ENCODE measurements around the gene TBRG1. TPM values are rescaled to one million over a fixed set of nuclear protein-coding genes. Genes with fewer than 3 reads are reported as not detected.

Gene TBRG1
- total and polyA plus RNA-seq, 12 donors: 22.3 to 66.7 (median 37.2) TPM

DNA sequence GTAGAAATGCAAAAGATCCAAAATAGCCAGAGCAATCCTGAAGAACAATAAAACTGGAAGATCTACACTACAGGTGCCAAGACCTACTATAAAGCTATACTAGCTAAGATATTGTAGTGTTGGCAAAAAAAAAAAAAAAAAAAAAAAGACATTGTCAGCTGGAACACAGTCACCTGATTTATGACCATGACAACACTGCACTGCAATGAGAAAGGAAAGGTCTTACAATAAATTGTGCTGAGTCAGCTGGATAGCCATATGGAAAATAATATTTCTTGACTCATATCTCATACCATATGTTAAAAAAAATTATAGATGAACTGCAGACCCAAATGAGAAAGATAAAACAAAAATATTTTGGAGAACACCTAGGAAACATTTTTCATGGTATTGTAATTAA, 14.5 kb upstream of the TBRG1 start:
- TF ChIP-seq, protein P1, sequence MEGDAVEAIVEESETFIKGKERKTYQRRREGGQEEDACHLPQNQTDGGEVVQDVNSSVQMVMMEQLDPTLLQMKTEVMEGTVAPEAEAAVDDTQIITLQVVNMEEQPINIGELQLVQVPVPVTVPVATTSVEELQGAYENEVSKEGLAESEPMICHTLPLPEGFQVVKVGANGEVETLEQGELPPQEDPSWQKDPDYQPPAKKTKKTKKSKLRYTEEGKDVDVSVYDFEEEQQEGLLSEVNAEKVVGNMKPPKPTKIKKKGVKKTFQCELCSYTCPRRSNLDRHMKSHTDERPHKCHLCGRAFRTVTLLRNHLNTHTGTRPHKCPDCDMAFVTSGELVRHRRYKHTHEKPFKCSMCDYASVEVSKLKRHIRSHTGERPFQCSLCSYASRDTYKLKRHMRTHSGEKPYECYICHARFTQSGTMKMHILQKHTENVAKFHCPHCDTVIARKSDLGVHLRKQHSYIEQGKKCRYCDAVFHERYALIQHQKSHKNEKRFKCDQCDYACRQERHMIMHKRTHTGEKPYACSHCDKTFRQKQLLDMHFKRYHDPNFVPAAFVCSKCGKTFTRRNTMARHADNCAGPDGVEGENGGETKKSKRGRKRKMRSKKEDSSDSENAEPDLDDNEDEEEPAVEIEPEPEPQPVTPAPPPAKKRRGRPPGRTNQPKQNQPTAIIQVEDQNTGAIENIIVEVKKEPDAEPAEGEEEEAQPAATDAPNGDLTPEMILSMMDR (IDR thresholded peaks at IDR 0.05): no peak
- no peak for TF ChIP-seq POLR2A (IDR thresholded peaks at IDR 0.05)
- Histone ChIP-seq H3K27me3 (no peaks in the 10 kb centered on the region), H3K27ac (no peak overlapping the region), H3K4me1 (replicated peaks in 1 of 2) (no peaks in the 10 kb centered on the region), H3K36me3 (replicated peaks in 1 of 2) (no peaks in the 10 kb centered on the region), H3K9me3 (replicated peaks in 1 of 3) (no peaks in the 10 kb centered on the region), H3K4me3 (no peak overlapping the region)
- no peak for DNase-seq
- intact Hi-C loops (cut with DNase I): no loop called here

DNA sequence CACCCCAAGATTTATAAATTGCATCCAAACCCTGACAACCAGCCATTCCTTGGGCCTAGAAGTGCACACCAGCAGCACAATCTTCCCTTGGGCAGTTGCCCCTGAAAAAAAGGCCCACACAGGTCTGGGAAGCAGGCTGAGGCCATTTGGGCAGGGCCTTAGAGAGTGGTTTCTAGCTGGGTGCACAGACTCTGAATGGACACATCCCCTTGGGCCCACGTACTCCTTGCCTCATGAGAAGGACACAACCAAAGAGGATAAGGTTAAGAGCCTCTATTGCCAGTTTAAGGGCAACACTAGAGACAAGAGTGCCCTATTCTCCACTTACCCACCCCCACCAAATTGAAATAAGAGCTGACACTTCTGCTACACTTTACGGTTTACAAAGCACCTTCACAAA, 12.4 kb upstream of the TBRG1 start:
- Histone ChIP-seq H3K27ac (no peak overlapping the region), H3K36me3 (replicated peaks in 1 of 2) (no peaks in the 10 kb centered on the region), H3K27me3 (peaks cover 9% of the 10 kb centered on the region), H3K4me3 (no peak overlapping the region), H3K9me3 (replicated peaks in 1 of 3) (no peaks in the 10 kb centered on the region), H3K4me1 (replicated peaks in 1 of 2) (no peaks in the 10 kb centered on the region)
- no peak for DNase-seq
- intact Hi-C loops (cut with DNase I): no loop called here
- TF ChIP-seq, protein P1 (IDR thresholded peaks at IDR 0.05): no peak
- TF ChIP-seq POLR2A (IDR thresholded peaks at IDR 0.05): no peak
- 82 to 93% (median 89%) methylated on average over 2 of the region's 2 CpGs for WGBS, 4 donors

DNA sequence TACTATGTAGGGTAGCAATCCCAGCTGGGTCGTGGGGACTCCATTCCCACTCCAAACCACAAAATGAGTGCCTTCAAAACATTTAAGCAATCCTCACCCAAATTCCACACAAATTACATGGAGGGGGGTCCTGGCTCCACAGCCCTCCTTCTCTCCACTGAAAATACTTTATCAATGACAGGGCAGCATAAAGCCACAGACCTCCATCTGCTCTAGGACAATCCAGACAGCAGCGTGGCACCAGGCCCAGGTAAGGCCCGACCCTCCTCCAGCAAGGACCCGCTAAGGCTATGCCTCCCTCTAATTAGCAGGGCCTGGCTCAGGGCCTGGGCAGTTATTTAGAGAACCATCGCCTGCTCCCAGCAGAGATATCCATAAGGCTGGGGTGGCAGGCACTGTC, 11.6 kb upstream of the TBRG1 start, which contains the start of gene PANX3:
PANX3 (plus strand) TSS at position 365 of the 400 bp plus-strand sequence. CDS start 129 bp downstream, outside the sequence.
- H3K27ac ChIP-seq: no peak within 1 kb of the TSS
- 77 to 88% (median 85%) methylated on average over 5 of the region's 5 CpGs for WGBS, 4 donors

DNA sequence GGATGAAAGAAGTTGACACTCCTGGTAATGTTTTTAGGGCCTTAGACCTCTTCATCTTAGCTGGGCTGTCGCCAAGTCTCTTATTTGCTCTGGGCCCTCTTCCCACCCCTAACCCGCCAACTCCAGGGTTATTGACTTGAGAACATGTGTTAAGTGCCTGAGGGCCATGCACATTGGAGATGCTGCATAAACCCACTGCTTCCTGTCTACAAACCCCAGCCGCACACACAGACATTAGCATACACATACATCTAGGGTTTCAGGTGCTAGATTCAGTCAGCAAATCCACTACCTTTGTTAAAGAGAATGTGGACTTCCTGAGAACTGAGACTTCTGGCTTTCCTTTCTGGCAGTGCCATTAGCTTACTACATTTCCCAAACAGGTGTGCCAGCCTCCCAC, 10.6 kb upstream of the TBRG1 start:
- H3K4me1 ChIP-seq (replicated peaks in 1 of 2): no peaks in the 10 kb centered on the region
- no peaks in the 10 kb centered on the region for H3K9me3 ChIP-seq (replicated peaks in 1 of 3)
- no peaks in the 10 kb centered on the region for H3K36me3 ChIP-seq (replicated peaks in 1 of 2)
- intact Hi-C loops (cut with DNase I): no loop called here
- H3K27me3 ChIP-seq: peaks cover 16% of the 10 kb centered on the region
- TF ChIP-seq, protein P1 (IDR thresholded peaks at IDR 0.05): no peak
- no peak for TF ChIP-seq POLR2A (IDR thresholded peaks at IDR 0.05)
- no peak overlapping the region for H3K27ac ChIP-seq
- H3K4me3 ChIP-seq: no peak overlapping the region
- DNase-seq: no peak
- 61 to 81% (median 72%) methylated on average over 3 of the region's 3 CpGs for WGBS, 4 donors

More for the DNA sequence above, 11.6 kb upstream of the TBRG1 start, which contains the start of gene PANX3:
- no peak for DNase-seq
- H3K27me3 ChIP-seq: peaks cover 16% of the 10 kb centered on the region
- H3K9me3 ChIP-seq (replicated peaks in 1 of 3): no peaks in the 10 kb centered on the region
- no peak within 1 kb of the TSS for H3K4me3 ChIP-seq
- TF ChIP-seq POLR2A (IDR thresholded peaks at IDR 0.05): no peak
- TF ChIP-seq, protein P1 (IDR thresholded peaks at IDR 0.05): no peak
- H3K36me3 ChIP-seq (replicated peaks in 1 of 2): no peaks in the 10 kb centered on the region
- no peaks in the 10 kb centered on the region for H3K4me1 ChIP-seq (replicated peaks in 1 of 2)
- intact Hi-C loops (cut with DNase I): no loop called here
